Stimulated activated CD4-positive, alpha-beta T cell treated with anti-CD3 and anti-CD28 coated beads, Interleukin-12 subunit alpha, Interleukin-12 subunit beta, amount 100 ng/mL, for 24 hours (primary cell): ENCODE results near the gene ERC2.

Source experiments
- DNase-seq, 2 experiments: peaks; one replicate each; pipeline ENCODE4 v3.0.0-alpha.2; 2020; ENCODE audit warnings: low read depth in 2 of 2

Gene ERC2

DNA sequence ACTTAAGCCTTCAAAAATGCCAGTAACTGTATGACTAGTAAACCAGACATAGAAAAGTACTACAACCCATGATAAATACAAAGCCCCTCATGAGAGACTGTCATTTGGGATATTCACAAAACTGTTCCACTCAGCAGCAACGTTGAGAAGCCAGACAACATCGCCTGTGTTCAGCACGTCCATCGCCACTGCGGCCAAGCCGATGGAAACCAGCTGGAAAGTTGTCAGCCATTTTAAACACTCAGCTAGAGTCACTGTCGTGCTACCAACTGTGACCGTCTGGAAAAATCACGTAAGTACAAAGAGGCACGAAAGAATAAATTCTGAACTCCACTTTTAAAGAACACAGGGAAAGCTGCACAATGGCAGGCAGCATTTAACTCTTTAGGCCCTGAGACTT lies 640.5 kb downstream of the ERC2 start:
- no peak for DNase-seq

DNA sequence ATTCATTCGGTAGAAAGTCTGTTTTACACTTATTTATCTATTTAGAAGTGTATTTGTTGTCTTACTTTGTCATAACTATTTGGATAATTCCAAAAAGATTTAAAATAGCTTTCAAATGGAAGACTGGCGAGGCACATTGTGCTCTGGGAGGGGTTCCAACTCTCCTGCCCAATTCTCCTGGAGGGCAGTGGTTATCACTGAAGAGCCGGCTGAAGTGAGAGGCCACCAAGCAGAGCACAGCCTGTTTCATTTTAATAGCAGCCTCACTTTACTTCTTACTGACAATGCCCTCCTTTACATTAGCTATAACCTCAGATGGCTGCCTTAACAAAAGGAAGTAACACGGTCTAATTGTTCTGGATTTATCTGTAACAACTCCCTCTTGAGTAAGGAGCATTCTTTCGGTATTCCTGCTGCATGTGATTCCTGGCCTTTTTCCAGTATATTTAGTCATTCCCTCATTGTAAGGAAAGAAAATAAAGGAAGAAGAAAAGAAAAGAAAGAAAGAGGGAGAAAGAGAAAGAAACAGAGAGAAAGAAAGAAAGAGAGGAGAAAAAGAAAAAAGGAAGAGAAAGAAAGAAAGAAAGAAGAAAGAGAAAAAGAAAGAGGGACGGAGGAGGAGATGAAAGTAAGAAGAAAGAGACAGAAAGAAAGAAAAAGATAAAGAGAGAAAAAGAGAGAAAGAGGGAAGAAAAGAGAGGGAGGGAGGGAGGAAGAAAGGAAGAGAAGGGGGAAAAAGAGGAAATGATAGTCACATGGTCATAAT lies 641.4 kb downstream of the ERC2 start:
- DNase-seq = no peak

GRCh38 chr3:55826097-55826496 lies 642.2 kb downstream of the ERC2 start:
- no peak for DNase-seq

- DNase-seq = no peak
Measured at GRCh38 chr3:55824406-55824805, 643.9 kb downstream of the ERC2 start.

- DNase-seq = no peak
Measured at GRCh38 chr3:55823829-55824228, 644.4 kb downstream of the ERC2 start.

DNA sequence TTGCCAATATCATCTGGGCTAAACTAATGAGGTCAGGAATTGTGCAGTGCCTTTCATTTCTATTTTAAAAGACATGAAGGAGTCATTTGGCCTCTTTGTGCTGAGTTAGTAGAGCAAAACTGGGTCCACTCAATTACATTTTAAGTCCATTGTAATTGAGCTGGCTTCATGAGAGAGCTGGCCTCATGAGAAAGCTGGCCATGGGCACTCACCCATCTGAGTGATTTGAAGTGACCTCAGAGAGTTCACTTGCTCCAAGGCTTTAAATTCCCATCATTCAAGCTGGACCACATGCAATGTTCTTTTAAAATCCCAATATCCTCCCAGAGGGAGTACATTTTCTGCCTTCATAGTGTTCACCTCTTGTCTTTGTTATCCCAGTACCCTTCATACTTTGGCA lies 645.3 kb downstream of the ERC2 start:
- no peak for DNase-seq

DNA sequence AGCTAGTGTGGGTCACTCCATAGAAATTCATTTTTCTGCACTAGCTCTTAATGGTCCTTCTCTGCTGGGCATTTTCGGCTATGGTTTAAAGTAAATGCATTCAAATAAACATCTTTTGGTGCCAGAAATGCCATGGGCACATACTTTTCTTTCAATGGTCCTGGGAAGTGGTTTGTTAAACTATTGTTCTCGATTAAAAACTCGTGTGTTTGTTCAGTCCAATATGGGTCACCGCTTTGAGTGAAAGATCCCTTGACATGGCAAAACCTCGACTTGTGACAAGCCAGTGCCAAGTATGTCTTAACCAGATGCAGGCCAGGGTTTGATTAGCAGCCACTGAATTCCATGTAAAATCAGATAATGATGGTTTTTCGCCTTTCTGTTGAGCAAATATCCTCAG lies 649.3 kb downstream of the ERC2 start:
- no peak for DNase-seq

- no peak for DNase-seq
Measured at GRCh38 chr3:55818485-55818884, 649.8 kb downstream of the ERC2 start.

- no peak for DNase-seq
Measured at GRCh38 chr3:55816794-55817576, 651.3 kb downstream of the ERC2 start.

DNA sequence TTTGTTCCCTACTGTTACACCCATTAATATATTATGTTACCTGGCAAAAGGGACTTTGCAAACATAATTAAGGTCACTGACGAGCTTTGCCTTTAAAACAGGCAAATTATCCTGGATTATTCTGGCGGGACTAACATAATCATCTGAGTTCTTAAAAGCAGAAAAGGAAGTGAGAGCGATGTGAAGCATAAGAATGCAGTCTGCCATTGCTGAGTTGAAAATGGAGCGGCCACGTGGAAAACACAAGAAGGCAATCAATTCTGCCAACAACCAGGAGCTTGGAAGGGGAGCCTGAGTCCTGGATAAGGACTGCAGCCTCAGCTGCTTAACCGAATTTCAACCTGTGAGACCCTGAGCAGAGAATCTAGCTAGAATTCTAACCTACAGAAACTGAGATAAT lies 653.0 kb downstream of the ERC2 start:
- DNase-seq = no peak

- no peak for DNase-seq
Measured at GRCh38 chr3:55813268-55814097, 654.8 kb downstream of the ERC2 start.

- DNase-seq = no peak
Measured at GRCh38 chr3:55812394-55813013, 655.8 kb downstream of the ERC2 start.

- no peak for DNase-seq
Measured at GRCh38 chr3:55807210-55807609, 661.1 kb downstream of the ERC2 start.

GRCh38 chr3:55805169-55805568 lies 663.1 kb downstream of the ERC2 start:
- no peak for DNase-seq

GRCh38 chr3:55804170-55805095 lies 663.8 kb downstream of the ERC2 start:
- no peak for DNase-seq

DNA sequence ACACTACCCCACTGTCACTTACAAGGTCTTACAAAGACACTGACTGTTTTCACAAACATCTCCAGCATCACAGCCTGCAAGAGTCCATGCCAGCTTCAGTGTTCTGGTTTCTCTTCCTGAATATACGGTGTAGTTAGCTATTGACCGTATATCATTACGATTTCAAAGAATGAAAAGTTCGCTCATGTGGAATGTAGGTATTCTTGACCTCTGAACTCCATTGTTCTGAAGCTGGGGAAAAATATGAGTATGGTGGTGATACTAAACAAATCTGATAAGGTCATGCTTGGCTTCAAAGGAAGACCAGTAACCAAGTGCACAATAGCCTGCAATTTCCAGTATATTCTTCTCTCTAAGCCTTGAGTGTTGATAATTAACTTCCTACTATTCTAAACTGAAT lies 665.5 kb downstream of the ERC2 start:
- no peak for DNase-seq

GRCh38 chr3:55801676-55802075 lies 666.6 kb downstream of the ERC2 start:
- DNase-seq = no peak

DNA sequence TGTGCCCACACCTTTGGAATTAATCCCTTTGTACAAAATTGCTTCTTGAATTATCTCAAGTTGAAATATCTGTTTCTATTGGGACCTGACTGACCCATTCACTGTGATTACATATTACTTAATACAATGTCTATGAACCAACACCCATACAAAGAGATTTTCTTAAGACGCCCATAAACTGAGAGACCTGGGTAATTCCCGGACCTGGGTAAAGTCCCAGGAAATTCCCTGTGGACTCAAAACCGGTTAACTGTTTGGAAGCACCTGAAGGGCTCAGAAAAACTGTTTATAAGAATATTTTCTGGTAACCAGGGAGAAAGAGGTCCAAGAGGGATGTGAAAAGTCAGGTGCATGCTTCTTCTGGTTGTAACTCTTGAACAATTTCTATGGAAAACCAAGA lies 667.2 kb downstream of the ERC2 start:
- DNase-seq = no peak

DNA sequence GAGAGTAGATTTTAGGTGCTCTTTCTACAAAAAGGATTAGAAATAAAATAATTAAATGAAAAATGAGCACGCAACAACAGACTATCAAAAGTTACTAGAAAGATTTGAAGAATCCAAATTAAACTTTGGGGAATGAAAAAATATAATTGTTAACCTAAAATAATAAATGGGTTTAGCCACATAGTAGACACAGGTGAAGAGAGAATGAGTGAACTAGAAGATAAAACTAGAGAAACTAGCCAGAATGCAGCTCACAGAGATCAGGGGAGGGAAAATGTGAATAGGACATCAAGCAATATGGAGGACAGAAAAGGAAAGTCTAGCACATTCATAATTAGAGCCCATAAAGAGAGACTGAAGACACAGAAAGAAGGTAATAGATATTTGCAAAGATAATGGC lies 670.5 kb downstream of the ERC2 start:
- DNase-seq = no peak

- DNase-seq = no peak
Measured at GRCh38 chr3:55797084-55797483, 671.2 kb downstream of the ERC2 start.

DNA sequence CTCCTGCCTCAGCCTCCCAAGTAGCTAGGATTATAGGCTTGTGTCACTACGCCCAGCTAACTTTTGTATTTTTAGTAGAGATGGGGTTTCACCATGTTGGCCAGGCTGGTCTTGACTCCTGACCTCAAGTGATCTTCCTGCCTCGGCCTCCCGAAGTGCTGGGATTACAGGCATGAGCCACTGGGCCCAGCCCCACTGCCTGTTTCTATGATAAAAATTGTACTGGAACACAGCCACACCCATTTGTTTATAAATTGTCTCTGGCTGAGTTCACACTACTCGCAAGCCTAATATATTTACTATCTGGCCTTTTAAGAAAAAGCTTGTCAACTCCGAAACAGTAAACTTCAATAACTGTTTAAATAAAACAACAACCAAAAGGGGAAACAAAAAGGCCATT lies 671.7 kb downstream of the ERC2 start:
- no peak for DNase-seq
